Measurements from ENCODE around the gene FTCDNL1.

The FTCDNL1 gene

DNA sequence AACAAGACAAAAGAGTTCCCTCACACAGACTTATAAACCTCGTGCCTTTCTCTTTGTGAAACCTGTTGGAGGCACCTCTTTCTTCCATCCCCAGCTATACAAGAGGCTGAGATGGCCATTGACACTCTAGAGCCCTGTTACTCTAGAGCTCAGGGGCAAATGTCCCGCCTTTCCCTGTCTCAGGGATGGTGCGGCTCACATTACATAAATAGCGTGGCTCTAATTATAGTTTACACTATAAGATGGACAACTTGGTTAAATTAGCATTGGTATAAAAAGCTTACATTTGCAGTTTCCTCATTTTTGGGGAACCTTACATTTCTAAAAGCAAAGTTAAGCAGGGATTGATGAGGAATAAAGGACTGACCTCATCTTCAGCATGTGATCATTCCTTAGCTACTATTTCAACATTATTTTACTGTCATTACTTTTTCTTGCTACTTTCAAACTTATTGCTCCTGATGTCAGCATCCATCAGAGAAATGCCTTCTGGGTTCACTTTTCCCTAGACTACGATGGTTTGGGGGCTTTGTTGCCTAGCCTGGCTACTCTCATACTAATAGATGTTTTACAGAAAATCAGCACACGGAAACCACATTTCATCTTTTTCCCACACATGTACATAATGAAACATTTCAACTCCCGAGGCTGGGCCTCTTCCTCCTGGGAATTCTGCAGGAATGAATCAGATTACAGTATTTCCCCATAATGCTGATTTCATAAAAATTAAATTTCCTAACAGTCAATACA lies 40.4 kb downstream of the FTCDNL1 start:
- no peaks in the 10 kb centered on the region for H3K36me3 ChIP-seq (ENCODE audit: insufficient read depth, low read length)
- H3K9ac ChIP-seq (ENCODE audit: low read length), result no peak overlapping the region
- H3K27ac ChIP-seq (ENCODE audit: low read depth, low read length), result no peak overlapping the region
- no peaks in the 10 kb centered on the region for H3K9me3 ChIP-seq (ENCODE audit: low read length)
- H3K4me3 ChIP-seq (ENCODE audit: low read depth in 1 of 2, low read length in 2 of 2), result no peak overlapping the region
- peaks cover 11% of the 10 kb centered on the region for H3K4me1 ChIP-seq (ENCODE audit: insufficient read depth, low read length)
- no peaks in the 10 kb centered on the region for H3K27me3 ChIP-seq (ENCODE audit: control insufficient read depth in 1 of 2, insufficient read depth in 2 of 2, low read length in 2 of 2)

- Histone ChIP-seq H3K36me3 (ENCODE audit: insufficient read depth, low read length) (no peaks in the 10 kb centered on the region), H3K27ac (ENCODE audit: low read depth, low read length) (no peak overlapping the region), H3K9me3 (ENCODE audit: low read length) (no peaks in the 10 kb centered on the region), H3K4me1 (ENCODE audit: insufficient read depth, low read length) (peaks cover 5% of the 10 kb centered on the region), H3K27me3 (ENCODE audit: control insufficient read depth in 1 of 2, insufficient read depth in 2 of 2, low read length in 2 of 2) (no peaks in the 10 kb centered on the region), H3K4me3 (ENCODE audit: low read depth in 1 of 2, low read length in 2 of 2) (no peak overlapping the region), H3K9ac (ENCODE audit: low read length) (no peak overlapping the region)
Observed at GRCh38 chr2:199807966-199808365, 43.0 kb downstream of the FTCDNL1 start.

DNA sequence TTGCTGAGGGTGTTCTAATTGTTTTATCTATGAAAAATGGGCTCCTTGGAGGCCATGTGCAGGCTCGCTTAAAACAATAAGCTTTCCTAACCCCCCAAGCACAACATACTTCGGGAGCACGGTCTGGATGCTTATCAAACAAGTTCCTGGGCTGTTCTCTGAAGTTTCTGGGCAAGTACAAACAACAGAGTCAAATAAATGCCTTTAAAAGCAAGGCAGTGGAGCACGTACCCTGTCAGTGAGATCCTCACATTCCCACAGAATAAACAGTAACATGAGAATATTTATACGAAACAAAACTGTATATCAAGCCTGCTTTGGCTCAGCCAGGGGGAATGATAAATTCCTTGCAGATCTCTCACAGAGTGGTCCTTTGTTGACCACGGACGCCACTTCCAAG lies 44.8 kb downstream of the FTCDNL1 start:
- Histone ChIP-seq H3K9ac (ENCODE audit: low read length) (no peak overlapping the region), H3K4me3 (ENCODE audit: low read depth in 1 of 2, low read length in 2 of 2) (no peak overlapping the region), H3K27ac (ENCODE audit: low read depth, low read length) (no peak overlapping the region), H3K4me1 (ENCODE audit: insufficient read depth, low read length) (peaks cover 5% of the 10 kb centered on the region), H3K36me3 (ENCODE audit: insufficient read depth, low read length) (no peaks in the 10 kb centered on the region), H3K9me3 (ENCODE audit: low read length) (no peaks in the 10 kb centered on the region), H3K27me3 (ENCODE audit: control insufficient read depth in 1 of 2, insufficient read depth in 2 of 2, low read length in 2 of 2) (no peaks in the 10 kb centered on the region)

GRCh38 chr2:199804831-199805230 lies 46.2 kb downstream of the FTCDNL1 start:
- Histone ChIP-seq H3K27ac (ENCODE audit: low read depth, low read length) (no peak overlapping the region), H3K9ac (ENCODE audit: low read length) (no peak overlapping the region), H3K9me3 (ENCODE audit: low read length) (no peaks in the 10 kb centered on the region), H3K4me1 (ENCODE audit: insufficient read depth, low read length) (peaks cover 5% of the 10 kb centered on the region), H3K4me3 (ENCODE audit: low read depth in 1 of 2, low read length in 2 of 2) (no peak overlapping the region), H3K27me3 (ENCODE audit: control insufficient read depth in 1 of 2, insufficient read depth in 2 of 2, low read length in 2 of 2) (no peaks in the 10 kb centered on the region), H3K36me3 (ENCODE audit: insufficient read depth, low read length) (no peaks in the 10 kb centered on the region)

DNA sequence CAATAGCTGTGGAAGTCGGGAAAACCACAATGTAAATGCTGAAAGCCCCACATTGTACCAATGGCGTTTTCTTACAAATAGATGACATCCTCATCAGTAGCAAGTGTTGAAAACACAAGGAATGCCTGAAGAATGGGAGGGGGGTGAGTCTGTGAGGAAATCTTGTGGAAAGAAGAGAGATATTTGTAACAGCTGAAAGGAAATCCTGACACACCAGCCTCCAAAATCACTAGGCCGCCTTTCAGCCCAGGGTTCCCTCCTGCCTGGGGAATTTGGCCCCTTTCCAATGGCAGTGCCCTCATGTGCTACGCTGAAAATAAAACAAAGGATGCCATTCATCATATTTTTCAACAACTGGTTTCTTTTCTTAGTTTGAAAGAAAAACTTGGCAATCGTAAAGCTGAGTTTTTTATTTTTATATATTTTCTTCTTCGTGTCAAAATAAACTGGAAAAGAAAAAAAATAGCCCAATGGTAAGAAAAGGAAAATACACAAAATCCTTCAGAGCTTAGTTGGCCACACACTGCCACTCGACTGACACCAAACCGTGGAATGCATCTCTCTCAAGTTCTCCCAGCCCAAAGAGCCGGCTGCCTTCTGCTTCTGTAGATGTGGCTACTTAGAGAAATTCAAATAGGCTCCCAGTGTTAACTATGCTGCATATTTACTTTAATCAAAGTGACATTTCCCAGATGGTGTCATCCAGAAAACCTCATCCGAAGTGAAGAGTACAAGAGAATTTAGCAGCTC lies 52.0 kb downstream of the FTCDNL1 start:
- Histone ChIP-seq H3K27ac (ENCODE audit: low read depth, low read length) (no peak overlapping the region), H3K9me3 (ENCODE audit: low read length) (no peaks in the 10 kb centered on the region), H3K9ac (ENCODE audit: low read length) (no peak overlapping the region), H3K27me3 (ENCODE audit: control insufficient read depth in 1 of 2, insufficient read depth in 2 of 2, low read length in 2 of 2) (no peaks in the 10 kb centered on the region), H3K4me1 (ENCODE audit: insufficient read depth, low read length) (peaks cover 24% of the 10 kb centered on the region), H3K4me3 (ENCODE audit: low read depth in 1 of 2, low read length in 2 of 2) (no peak overlapping the region), H3K36me3 (ENCODE audit: insufficient read depth, low read length) (no peaks in the 10 kb centered on the region)

- Histone ChIP-seq H3K9me3 (ENCODE audit: low read length) (no peaks in the 10 kb centered on the region), H3K36me3 (ENCODE audit: insufficient read depth, low read length) (no peaks in the 10 kb centered on the region), H3K4me1 (ENCODE audit: insufficient read depth, low read length) (peaks cover 24% of the 10 kb centered on the region), H3K9ac (ENCODE audit: low read length) (no peak overlapping the region), H3K4me3 (ENCODE audit: low read depth in 1 of 2, low read length in 2 of 2) (no peak overlapping the region), H3K27ac (ENCODE audit: low read depth, low read length) (no peak overlapping the region), H3K27me3 (ENCODE audit: control insufficient read depth in 1 of 2, insufficient read depth in 2 of 2, low read length in 2 of 2) (no peaks in the 10 kb centered on the region)
Observed at GRCh38 chr2:199797431-199798403, 53.3 kb downstream of the FTCDNL1 start.

GRCh38 chr2:199792381-199792780 lies 58.6 kb downstream of the FTCDNL1 start:
- H3K9ac ChIP-seq (ENCODE audit: low read length), result no peak overlapping the region
- no peaks in the 10 kb centered on the region for H3K36me3 ChIP-seq (ENCODE audit: insufficient read depth, low read length)
- no peak overlapping the region for H3K4me3 ChIP-seq (ENCODE audit: low read depth in 1 of 2, low read length in 2 of 2)
- no peaks in the 10 kb centered on the region for H3K4me1 ChIP-seq (ENCODE audit: insufficient read depth, low read length)
- H3K27me3 ChIP-seq (ENCODE audit: control insufficient read depth in 1 of 2, insufficient read depth in 2 of 2, low read length in 2 of 2), result no peaks in the 10 kb centered on the region
- H3K9me3 ChIP-seq (ENCODE audit: low read length), result no peaks in the 10 kb centered on the region
- H3K27ac ChIP-seq (ENCODE audit: low read depth, low read length), result no peak overlapping the region

- Histone ChIP-seq H3K27ac (ENCODE audit: low read depth, low read length) (no peak overlapping the region), H3K4me1 (ENCODE audit: insufficient read depth, low read length) (no peaks in the 10 kb centered on the region)
Observed at GRCh38 chr2:199791326-199791725, 59.7 kb downstream of the FTCDNL1 start.

GRCh38 chr2:199784512-199784911 lies 66.5 kb downstream of the FTCDNL1 start:
- no peaks in the 10 kb centered on the region for H3K9me3 ChIP-seq (ENCODE audit: low read length)
- no peak overlapping the region for H3K27ac ChIP-seq (ENCODE audit: low read depth, low read length)
- H3K9ac ChIP-seq (ENCODE audit: low read length), result no peak overlapping the region
- no peaks in the 10 kb centered on the region for H3K36me3 ChIP-seq (ENCODE audit: insufficient read depth, low read length)
- H3K27me3 ChIP-seq (ENCODE audit: control insufficient read depth in 1 of 2, insufficient read depth in 2 of 2, low read length in 2 of 2), result no peaks in the 10 kb centered on the region
- H3K4me1 ChIP-seq (ENCODE audit: insufficient read depth, low read length), result no peaks in the 10 kb centered on the region
- no peak overlapping the region for H3K4me3 ChIP-seq (ENCODE audit: low read depth in 1 of 2, low read length in 2 of 2)

More at GRCh38 chr2:199791326-199791725, 59.7 kb downstream of the FTCDNL1 start:
- H3K9me3 ChIP-seq (ENCODE audit: low read length), result no peaks in the 10 kb centered on the region
- no peak overlapping the region for H3K4me3 ChIP-seq (ENCODE audit: low read depth in 1 of 2, low read length in 2 of 2)
- no peak overlapping the region for H3K9ac ChIP-seq (ENCODE audit: low read length)
- H3K36me3 ChIP-seq (ENCODE audit: insufficient read depth, low read length), result no peaks in the 10 kb centered on the region
- no peaks in the 10 kb centered on the region for H3K27me3 ChIP-seq (ENCODE audit: control insufficient read depth in 1 of 2, insufficient read depth in 2 of 2, low read length in 2 of 2)

- Histone ChIP-seq H3K36me3 (ENCODE audit: insufficient read depth, low read length) (no peaks in the 10 kb centered on the region), H3K27ac (ENCODE audit: low read depth, low read length) (no peak overlapping the region), H3K9ac (ENCODE audit: low read length) (no peak overlapping the region), H3K27me3 (ENCODE audit: control insufficient read depth in 1 of 2, insufficient read depth in 2 of 2, low read length in 2 of 2) (no peaks in the 10 kb centered on the region), H3K4me1 (ENCODE audit: insufficient read depth, low read length) (no peaks in the 10 kb centered on the region), H3K9me3 (ENCODE audit: low read length) (no peaks in the 10 kb centered on the region), H3K4me3 (ENCODE audit: low read depth in 1 of 2, low read length in 2 of 2) (no peak overlapping the region)
Observed at GRCh38 chr2:199779589-199779988, 71.4 kb downstream of the FTCDNL1 start.

- H3K27ac ChIP-seq (ENCODE audit: low read depth, low read length), result no peak overlapping the region
- H3K27me3 ChIP-seq (ENCODE audit: control insufficient read depth in 1 of 2, insufficient read depth in 2 of 2, low read length in 2 of 2), result no peaks in the 10 kb centered on the region
- H3K9ac ChIP-seq (ENCODE audit: low read length), result no peak overlapping the region
- H3K4me1 ChIP-seq (ENCODE audit: insufficient read depth, low read length), result no peaks in the 10 kb centered on the region
- no peaks in the 10 kb centered on the region for H3K36me3 ChIP-seq (ENCODE audit: insufficient read depth, low read length)
- no peak overlapping the region for H3K4me3 ChIP-seq (ENCODE audit: low read depth in 1 of 2, low read length in 2 of 2)
- no peaks in the 10 kb centered on the region for H3K9me3 ChIP-seq (ENCODE audit: low read length)
Observed at GRCh38 chr2:199778655-199779054, 72.3 kb downstream of the FTCDNL1 start.

Measured in muscle layer of colon (tissue), 2 donors.